Activated CD8-positive, alpha-beta T cell treated with anti-CD3 and anti-CD28 coated beads for 36 hours (primary cell): Measurements from ENCODE around the gene MAP4K3. TPM values are rescaled to one million over a fixed set of nuclear protein-coding genes. Genes with fewer than 3 reads are reported as not detected.
A peak's percentile ranks its signal among the peaks of the same experiment; 100 is the strongest.

Experiments used
- ATAC-seq: fragments of 200-7000 bp; cut with Tn5 transposase; one replicate; pipeline ENCODE4 v1.10.0; 2021; ENCODE audit warnings: mild to moderate bottlenecking, moderate library complexity
- CTCF ChIA-PET: fragments of 350-600 bp; sonication (Branson Sonifier 250); formaldehyde crosslinking; loops from one replicate; lab custom pipeline; 2021; ENCODE audit warnings: antibody characterized with exemption; lab: Charles Lee
- POLR2A ChIA-PET: fragments of 350-600 bp; sonication (Branson Sonifier 250); formaldehyde crosslinking; loops from one replicate; lab custom pipeline; 2021; ENCODE audit warnings: antibody characterized with exemption; lab: Charles Lee
- DNase-seq: peaks from one replicate; pipeline ENCODE4 v3.0.0-alpha.2; 2020
- H3K27ac Mint-ChIP-seq: one replicate; pipeline ENCODE4 v1.8.0; 2021; ENCODE audit warnings: mild to moderate bottlenecking, mixed read lengths
- H3K27me3 Mint-ChIP-seq: one replicate; pipeline ENCODE4 v1.8.0; 2021; ENCODE audit warnings: mixed read lengths
- H3K36me3 Mint-ChIP-seq: one replicate; pipeline ENCODE4 v1.8.0; 2021; ENCODE audit warnings: low read depth, mixed read lengths
- H3K4me1 Mint-ChIP-seq: one replicate; pipeline ENCODE4 v1.8.0; 2021; ENCODE audit warnings: low read depth, mixed read lengths
- H3K4me3 Mint-ChIP-seq: one replicate; pipeline ENCODE4 v1.8.0; 2021; ENCODE audit warnings: mild to moderate bottlenecking, moderate library complexity, mixed read lengths
- H3K9me3 Mint-ChIP-seq: one replicate; pipeline ENCODE4 v1.8.0; 2021; ENCODE audit warnings: mixed read lengths
- CTCF ChIP-seq: fragments of 200-600 bp; IDR thresholded peaks from one replicate; pipeline ENCODE4 v1.8.0; 2022; ENCODE audit warnings: antibody characterized with exemption, mild to moderate bottlenecking
- intact Hi-C: fragments of 100-400 bp; cut with micrococcal nuclease; formaldehyde crosslinking; loops from one replicate; pipeline ENCODE4 v1.10.0; 2022
- total RNA-seq, 2 experiments: library from RNA; stranded (reverse); gene quantifications; one replicate each; pipeline ENCODE4 v1.2.3, GENCODE V29; 2021

MAP4K3 gene
- total RNA-seq, 2 experiments from 2014 or later = 6.5 to 12.5 TPM

GRCh38 chr2:39275016-39275415 lies 162.1 kb downstream of the MAP4K3 start:
- no peak for ATAC-seq
- intact Hi-C loops = no loop called here
- H3K36me3 Mint-ChIP-seq = peaks cover 13% of the 10 kb centered on the region
- H3K27ac Mint-ChIP-seq = no peak overlapping the region
- no peak for TF ChIP-seq CTCF
- H3K27me3 Mint-ChIP-seq = no peaks in the 10 kb centered on the region
- DNase-seq = no peak
- ChIA-PET POLR2A (no interaction called here), CTCF (interaction anchor here (1.1 kb wide), 1 partner anchor 454 kb away, joined by 3 read pairs; no protein-coding TSS in a partner anchor)
- H3K4me3 Mint-ChIP-seq = no peak overlapping the region
- no peaks in the 10 kb centered on the region for H3K4me1 Mint-ChIP-seq
- no peaks in the 10 kb centered on the region for H3K9me3 Mint-ChIP-seq

- peaks cover 8% of the 10 kb centered on the region for H3K36me3 Mint-ChIP-seq
- peaks cover 12% of the 10 kb centered on the region for H3K4me1 Mint-ChIP-seq
- H3K9me3 Mint-ChIP-seq = no peaks in the 10 kb centered on the region
- intact Hi-C loops = no loop called here
- H3K27ac Mint-ChIP-seq = no peak overlapping the region
- ATAC-seq (no peak), DNase-seq (no peak)
- TF ChIP-seq CTCF = no peak
- no peak overlapping the region for H3K4me3 Mint-ChIP-seq
- no peaks in the 10 kb centered on the region for H3K27me3 Mint-ChIP-seq
- POLR2A ChIA-PET = no interaction called here
- CTCF ChIA-PET = interaction anchor here (0.8 to 1.1 kb wide), 2 partner anchors 17 to 459 kb away, joined by 3 to 4 read pairs; no protein-coding TSS in a partner anchor
These were observed 167.1 kb downstream of the MAP4K3 start for GRCh38 chr2:39269941-39270340.

- no peak for TF ChIP-seq CTCF
- H3K27ac Mint-ChIP-seq = no peak overlapping the region
- no peaks in the 10 kb centered on the region for H3K27me3 Mint-ChIP-seq
- DNase-seq (no peak), ATAC-seq (no peak)
- H3K36me3 Mint-ChIP-seq = peaks cover 3% of the 10 kb centered on the region
- no peak overlapping the region for H3K4me3 Mint-ChIP-seq
- POLR2A ChIA-PET = interaction anchor here (0.8 kb wide), 1 partner anchor 22 kb away, joined by 3 read pairs; no protein-coding TSS in a partner anchor
- no peaks in the 10 kb centered on the region for H3K9me3 Mint-ChIP-seq
- CTCF ChIA-PET = interaction anchor here (1.4 kb wide), 1 partner anchor 37 kb away, joined by 3 read pairs; no protein-coding TSS in a partner anchor
- intact Hi-C loops = no loop called here
- H3K4me1 Mint-ChIP-seq = peaks cover 14% of the 10 kb centered on the region
These were observed 170.1 kb downstream of the MAP4K3 start for GRCh38 chr2:39266916-39267434.

GRCh38 chr2:39266139-39266805 lies 170.8 kb downstream of the MAP4K3 start:
- intact Hi-C loops = no loop called here
- peaks cover 3% of the 10 kb centered on the region for H3K36me3 Mint-ChIP-seq
- no peak overlapping the region for H3K4me3 Mint-ChIP-seq
- CTCF ChIA-PET = interaction anchor here (0.7 to 1.4 kb wide), 2 partner anchors 37 to 311 kb away, joined by 3 read pairs; no protein-coding TSS in a partner anchor
- POLR2A ChIA-PET = interaction anchor here (0.8 kb wide), 1 partner anchor 21 kb away, joined by 3 read pairs; no protein-coding TSS in a partner anchor
- H3K9me3 Mint-ChIP-seq = no peaks in the 10 kb centered on the region
- H3K27ac Mint-ChIP-seq = no peak overlapping the region
- DNase-seq = no peak
- ATAC-seq = peak; percentile 85
- H3K27me3 Mint-ChIP-seq = no peaks in the 10 kb centered on the region
- peaks cover 14% of the 10 kb centered on the region for H3K4me1 Mint-ChIP-seq
- no peak for TF ChIP-seq CTCF

GRCh38 chr2:39265315-39265714 lies 171.8 kb downstream of the MAP4K3 start:
- no peak overlapping the region for H3K4me3 Mint-ChIP-seq
- H3K4me1 Mint-ChIP-seq = peaks cover 14% of the 10 kb centered on the region
- H3K9me3 Mint-ChIP-seq = no peaks in the 10 kb centered on the region
- H3K27ac Mint-ChIP-seq = no peak overlapping the region
- intact Hi-C loops = no loop called here
- ChIA-PET POLR2A (interaction anchor here (0.6 kb wide), 1 partner anchor 49 kb away, joined by 3 read pairs; no protein-coding TSS in a partner anchor), CTCF (interaction anchor here (1.5 kb wide), 1 partner anchor 12 kb away, joined by 4 read pairs; no protein-coding TSS in a partner anchor)
- H3K27me3 Mint-ChIP-seq = no peaks in the 10 kb centered on the region
- TF ChIP-seq CTCF = no peak
- H3K36me3 Mint-ChIP-seq = peaks cover 3% of the 10 kb centered on the region
- ATAC-seq = no peak
- no peak for DNase-seq
